ENCODE data around the gene ANGPT4.

Gene ANGPT4

DNA sequence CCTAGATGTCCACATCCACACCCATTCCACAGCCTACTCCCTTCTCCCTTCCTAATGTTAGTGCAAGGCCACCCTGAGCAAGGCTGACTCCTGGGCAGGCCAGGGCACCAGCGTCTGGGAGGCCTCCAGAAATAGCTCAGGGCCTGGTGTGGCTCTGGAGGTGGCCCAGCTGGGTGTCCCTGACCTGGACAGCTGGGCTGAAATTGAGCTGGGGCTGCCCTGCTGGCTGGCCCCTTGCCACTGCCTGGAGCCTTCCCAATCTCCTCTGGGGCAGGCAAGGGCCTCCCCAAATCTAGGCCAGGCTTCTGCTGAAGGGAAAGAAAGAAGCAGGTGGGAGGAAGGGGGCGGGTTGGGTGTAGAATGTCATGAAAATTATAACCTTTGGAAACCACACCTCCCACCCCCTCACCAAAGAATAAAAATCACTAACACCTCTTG is 80.5 kb downstream of the ANGPT4 start:
- TF ChIP-seq CTCF (IDR thresholded peaks at IDR 0.05; ENCODE audit: control insufficient read depth, extremely low read depth, insufficient read depth): no peak
- no peak for DNase-seq (ENCODE audit: low read depth)

GRCh38 chr20:834151-834746 is 81.9 kb downstream of the ANGPT4 start:
- no peak for TF ChIP-seq CTCF (IDR thresholded peaks at IDR 0.05; ENCODE audit: control insufficient read depth, extremely low read depth, insufficient read depth)
- DNase-seq (ENCODE audit: low read depth): no peak
- peak overlapping the region; percentile 91 for H3K4me3 ChIP-seq (ENCODE audit: low read depth, low read length)

More for the DNA sequence above, 80.5 kb downstream of the ANGPT4 start:
- no peak overlapping the region for H3K4me3 ChIP-seq (ENCODE audit: low read depth, low read length)

DNA sequence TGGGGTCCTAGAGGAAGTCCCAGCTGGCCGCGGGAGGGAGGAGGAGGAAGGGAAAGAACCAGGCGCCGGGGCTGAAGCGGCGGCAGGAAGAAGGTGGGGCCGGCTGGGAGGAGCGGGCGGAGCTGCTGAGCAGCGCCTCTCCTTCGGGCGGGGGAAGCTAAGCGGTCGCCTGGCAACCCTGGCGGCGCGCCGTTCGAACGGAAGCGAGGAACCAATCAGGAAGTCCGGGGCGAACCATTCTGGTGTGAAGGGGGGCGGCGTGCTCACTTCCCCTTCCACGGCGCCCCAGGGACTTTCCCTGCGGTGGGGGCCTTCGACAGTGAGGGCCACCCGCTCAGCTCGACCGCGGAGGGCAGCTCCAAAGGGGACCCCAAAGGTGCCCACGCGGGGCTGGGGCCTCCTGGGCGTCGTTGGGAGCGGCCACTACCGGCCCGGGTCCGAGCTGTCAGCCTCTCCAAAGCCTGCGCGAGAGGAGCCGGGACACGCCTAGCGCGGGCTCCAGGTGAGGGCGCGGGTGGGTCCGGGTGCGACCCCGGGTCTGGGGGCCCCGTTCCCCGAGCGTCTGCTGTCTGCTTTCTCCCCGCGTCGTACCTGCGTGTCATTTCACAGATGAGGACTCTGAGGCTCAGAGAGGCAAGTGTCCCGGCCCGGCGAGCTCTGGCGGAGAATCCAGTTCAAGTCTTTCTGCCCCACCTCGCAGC is 82.5 kb downstream of the ANGPT4 start, which contains the start of gene FAM110A:
FAM110A (plus strand) TSS at position 266 of the 701 bp plus-strand sequence. CDS start 11,090 bp downstream, outside the sequence.
- TF ChIP-seq CTCF (IDR thresholded peaks at IDR 0.05; ENCODE audit: control insufficient read depth, extremely low read depth, insufficient read depth): no peak
- DNase-seq (ENCODE audit: low read depth): peak; percentile 76

GRCh38 chr20:833121-833449 is 83.0 kb downstream of the ANGPT4 start:
- peak overlapping the region; percentile 91 for H3K4me3 ChIP-seq (ENCODE audit: low read depth, low read length)
- DNase-seq (ENCODE audit: low read depth): no peak
- TF ChIP-seq CTCF (IDR thresholded peaks at IDR 0.05; ENCODE audit: control insufficient read depth, extremely low read depth, insufficient read depth): no peak

More for the DNA sequence above, 82.5 kb downstream of the ANGPT4 start, which contains the start of gene FAM110A:
- peak within 1 kb of the TSS; percentile 91 for H3K4me3 ChIP-seq (ENCODE audit: low read depth, low read length)

DNA sequence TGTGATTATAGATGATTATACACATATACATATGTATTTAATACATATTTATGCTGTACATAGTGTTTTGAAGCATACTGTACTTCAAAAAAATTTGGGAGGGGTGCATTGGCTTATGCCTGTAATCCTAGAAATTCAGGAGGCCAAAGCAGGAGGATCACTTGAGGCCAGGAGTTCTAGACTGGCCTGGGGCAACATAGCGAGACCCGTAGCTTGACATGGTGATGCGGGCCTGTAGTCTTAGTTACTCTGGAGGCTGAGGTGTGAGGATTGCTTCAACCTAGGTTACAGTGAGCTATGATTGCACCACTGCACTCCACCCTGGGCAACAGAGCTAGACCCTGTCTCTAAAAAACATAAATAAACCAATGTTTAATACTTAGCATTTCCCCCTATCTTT is 84.2 kb downstream of the ANGPT4 start:
- no peak for DNase-seq (ENCODE audit: low read depth)
- no peak for TF ChIP-seq CTCF (IDR thresholded peaks at IDR 0.05; ENCODE audit: control insufficient read depth, extremely low read depth, insufficient read depth)
- H3K4me3 ChIP-seq (ENCODE audit: low read depth, low read length): no peak overlapping the region

GRCh38 chr20:831251-831650 is 84.9 kb downstream of the ANGPT4 start:
- no peak for DNase-seq (ENCODE audit: low read depth)
- H3K4me3 ChIP-seq (ENCODE audit: low read depth, low read length): no peak overlapping the region
- no peak for TF ChIP-seq CTCF (IDR thresholded peaks at IDR 0.05; ENCODE audit: control insufficient read depth, extremely low read depth, insufficient read depth)
